Naive thymus-derived CD8-positive, alpha-beta T cell (primary cell): Measurements from ENCODE around the gene KIF1B. TPM values are rescaled to one million over a fixed set of nuclear protein-coding genes. Genes with fewer than 3 reads are reported as not detected.
A peak's percentile ranks its signal among the peaks of the same experiment; 100 is the strongest.
"Not testable (repeated sequence)": the region's sequence is repeated elsewhere in the genome, so short reads cannot be mapped to it uniquely, and the experiment has no call there.

Source experiments
- ATAC-seq, 2 donors: fragments of 150-1000 bp; cut with Tn5 transposase in 1 of 2; sonication (Bioruptor Pico), chemical (Tn5 transposase) in 1 of 2; 1 replicate in 1 of 2; 2 replicates in 1 of 2; pipeline ENCODE4 v1.10.0; 2021; ENCODE audit warnings: mild to moderate bottlenecking in 2 of 2, moderate library complexity in 2 of 2
- POLR2A ChIA-PET: fragments of 350-600 bp; sonication (Branson Sonifier 250); formaldehyde crosslinking; loops from one replicate; lab custom pipeline; 2021; ENCODE audit warnings: antibody characterized with exemption; lab: Charles Lee
- DNase-seq, 10 donors: peaks; one replicate each; pipeline versions ENCODE4 v3.0.0 to v3.0.0-alpha.2; 2020 to 2022
- H3K27ac Mint-ChIP-seq, 10 donors: one replicate each; pipeline ENCODE4 v1.8.0; 2020 to 2022; ENCODE audit warnings: mild to moderate bottlenecking in 10 of 10, mixed read lengths in 10 of 10, moderate library complexity in 4 of 10, inconsistent platforms in 1 of 10
- H3K27me3 Mint-ChIP-seq, 5 donors: one replicate each; pipeline ENCODE4 v1.8.0; 2021 to 2022; ENCODE audit warnings: mixed read lengths in 5 of 5
- H3K36me3 Mint-ChIP-seq, 3 donors: one replicate each; pipeline ENCODE4 v1.8.0; 2020 to 2022; ENCODE audit warnings: mixed read lengths in 3 of 3, mild to moderate bottlenecking in 2 of 3, inconsistent platforms in 1 of 3
- H3K4me1 Mint-ChIP-seq, 4 donors: one replicate each; pipeline ENCODE4 v1.8.0; 2021 to 2022; ENCODE audit warnings: mixed read lengths in 4 of 4
- H3K4me3 Mint-ChIP-seq, 10 donors: one replicate each; pipeline ENCODE4 v1.8.0; 2020 to 2022; ENCODE audit warnings: mild to moderate bottlenecking in 10 of 10, mixed read lengths in 10 of 10, moderate library complexity in 6 of 10, inconsistent platforms in 1 of 10
- H3K9me3 Mint-ChIP-seq, 9 donors: one replicate each; pipeline ENCODE4 v1.8.0; 2020 to 2022; ENCODE audit warnings: mixed read lengths in 9 of 9, mild to moderate bottlenecking in 3 of 9, inconsistent platforms in 1 of 9, moderate library complexity in 1 of 9
- polyA plus RNA-seq, 3 donors: library from polyadenylated mRNA; unstranded; fragments of 300-500 nt; fragmentation: Illumina TruSeq; gene quantifications; one replicate each; pipeline ENCODE4 v1.2.3, GENCODE V29; 2021
- total RNA-seq, 8 experiments: library from RNA in 2 of 8; stranded (reverse) in 2 of 8; gene quantifications; one replicate each; pipeline ENCODE4 v1.2.3 and lab custom pipeline; 2021 to 2026

The KIF1B gene
- total and polyA plus RNA-seq, 5 experiments from 2014 or later: 0.70 to 11.4 (median 2.1) TPM

GRCh38 chr1:10249808-10250457 lies 39.6 kb downstream of the KIF1B start:
- no peaks in the 10 kb centered on the region for H3K27me3 Mint-ChIP-seq
- DNase-seq (no peak), ATAC-seq (no peak)
- H3K4me1 Mint-ChIP-seq: peaks cover 0 to 1% (median 0%) of the 10 kb centered on the region in 4 donors
- POLR2A ChIA-PET: interaction anchor here (0.6 kb wide), 1 partner anchor 1149 kb away, joined by 3 read pairs; no protein-coding TSS in a partner anchor
- H3K4me3 Mint-ChIP-seq: no peak overlapping the region
- no peak overlapping the region for H3K27ac Mint-ChIP-seq
- peaks cover 0 to 2% (median 0%) of the 10 kb centered on the region in 3 donors for H3K36me3 Mint-ChIP-seq
- H3K9me3 Mint-ChIP-seq: no peaks in the 10 kb centered on the region

GRCh38 chr1:10250663-10251062 lies 40.3 kb downstream of the KIF1B start:
- ATAC-seq (no peak), DNase-seq (no peak)
- H3K4me3 Mint-ChIP-seq: no peak overlapping the region
- peaks cover 0 to 1% (median 0%) of the 10 kb centered on the region in 4 donors for H3K4me1 Mint-ChIP-seq
- no peaks in the 10 kb centered on the region for H3K9me3 Mint-ChIP-seq
- no peaks in the 10 kb centered on the region for H3K27me3 Mint-ChIP-seq
- peak overlapping the region in 2 of 10 donors; percentile 48 to 49 for H3K27ac Mint-ChIP-seq
- H3K36me3 Mint-ChIP-seq: peaks cover 0 to 2% (median 0%) of the 10 kb centered on the region in 3 donors
- POLR2A ChIA-PET: no interaction called here

- H3K4me1 Mint-ChIP-seq, H3K36me3 Mint-ChIP-seq, DNase-seq, H3K27ac Mint-ChIP-seq, ATAC-seq, POLR2A ChIA-PET, H3K9me3 Mint-ChIP-seq, H3K4me3 Mint-ChIP-seq, H3K27me3 Mint-ChIP-seq: not testable (repeated sequence)
These were observed 41.1 kb downstream of the KIF1B start for GRCh38 chr1:10251325-10252108.

GRCh38 chr1:10252508-10252907 lies 42.1 kb downstream of the KIF1B start:
- DNase-seq: no peak
- POLR2A ChIA-PET: no interaction called here
- no peaks in the 10 kb centered on the region for H3K9me3 Mint-ChIP-seq
- H3K27me3 Mint-ChIP-seq: no peaks in the 10 kb centered on the region
- ATAC-seq: no peak
- H3K27ac Mint-ChIP-seq: no peak overlapping the region
- H3K36me3 Mint-ChIP-seq: no peaks in the 10 kb centered on the region
- H3K4me3 Mint-ChIP-seq: no peak overlapping the region
- H3K4me1 Mint-ChIP-seq: peaks cover 0 to 1% (median 0%) of the 10 kb centered on the region in 4 donors

DNA sequence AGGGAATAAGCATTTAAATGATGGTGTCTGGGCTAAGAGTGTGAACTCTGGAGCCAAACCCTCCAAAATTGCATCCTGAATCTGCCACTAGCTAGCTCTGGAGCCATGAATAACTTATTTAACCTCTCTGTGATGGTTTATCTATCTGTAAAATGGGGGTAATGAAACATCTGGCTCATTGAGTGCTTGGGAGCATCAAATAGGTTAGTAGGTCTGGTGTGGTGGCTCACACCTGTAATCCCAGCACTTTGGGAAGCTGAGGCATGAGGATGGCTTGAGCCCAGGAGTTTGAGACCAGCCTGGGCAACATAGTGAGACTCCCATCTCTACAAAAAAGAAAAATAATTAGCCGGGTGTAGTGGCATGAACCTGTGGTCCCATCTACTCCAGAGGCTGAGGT lies 42.8 kb downstream of the KIF1B start:
- Mint-ChIP-seq H3K36me3 (no peaks in the 10 kb centered on the region), H3K4me1 (peaks cover 0 to 1% (median 0%) of the 10 kb centered on the region in 4 donors), H3K27ac (no peak overlapping the region), H3K4me3 (no peak overlapping the region), H3K27me3 (no peaks in the 10 kb centered on the region), H3K9me3 (no peaks in the 10 kb centered on the region)
- no peak for ATAC-seq
- no peak for DNase-seq
- POLR2A ChIA-PET: no interaction called here

DNA sequence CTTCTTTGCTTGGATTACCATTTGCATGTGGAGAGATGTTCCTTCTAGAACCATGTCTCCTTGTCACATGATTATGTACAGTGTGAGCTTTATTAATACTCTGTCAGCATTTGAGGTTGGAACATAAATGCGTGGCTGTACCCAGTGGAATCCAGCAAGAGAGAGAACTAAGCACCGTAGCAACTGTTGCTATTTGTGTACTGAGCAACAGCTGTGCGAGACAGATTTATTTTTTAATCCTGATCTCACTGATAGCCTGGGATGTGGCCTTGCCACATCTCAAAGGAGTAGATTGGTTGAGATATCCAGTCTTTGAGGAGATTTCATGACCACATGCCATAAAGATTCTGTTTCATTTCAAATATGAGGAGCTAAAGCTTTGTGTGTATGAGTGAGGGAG lies 43.4 kb downstream of the KIF1B start:
- H3K36me3 Mint-ChIP-seq: peaks cover 0 to 3% (median 3%) of the 10 kb centered on the region in 3 donors
- POLR2A ChIA-PET: no interaction called here
- no peak overlapping the region for H3K4me3 Mint-ChIP-seq
- no peak for ATAC-seq
- no peaks in the 10 kb centered on the region for H3K9me3 Mint-ChIP-seq
- H3K4me1 Mint-ChIP-seq: no peaks in the 10 kb centered on the region
- no peak for DNase-seq
- no peak overlapping the region for H3K27ac Mint-ChIP-seq
- H3K27me3 Mint-ChIP-seq: no peaks in the 10 kb centered on the region

DNA sequence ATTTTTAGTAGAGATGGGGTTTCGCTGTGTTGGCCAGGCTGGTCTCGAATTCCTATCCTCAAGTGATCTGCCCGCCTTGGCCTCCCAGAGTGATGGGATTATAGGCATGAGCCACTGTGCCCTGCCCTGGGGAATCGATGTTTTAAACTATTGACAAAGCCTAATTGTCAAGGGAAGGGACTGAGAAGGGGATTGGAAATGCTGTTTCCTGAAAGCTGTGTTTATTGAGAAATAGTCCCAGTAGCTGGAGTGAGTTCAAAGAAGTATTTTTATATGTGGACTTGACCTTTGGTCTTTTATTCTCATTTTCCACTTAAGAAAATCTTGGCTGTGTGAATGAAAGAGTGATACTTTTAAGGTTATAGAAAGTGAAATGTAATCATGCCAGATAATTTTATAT lies 47.5 kb downstream of the KIF1B start:
- ATAC-seq (no peak), DNase-seq (no peak)
- no peaks in the 10 kb centered on the region for H3K9me3 Mint-ChIP-seq
- no peaks in the 10 kb centered on the region for H3K27me3 Mint-ChIP-seq
- H3K4me3 Mint-ChIP-seq: no peak overlapping the region
- POLR2A ChIA-PET: no interaction called here
- H3K27ac Mint-ChIP-seq: no peak overlapping the region
- H3K4me1 Mint-ChIP-seq: no peaks in the 10 kb centered on the region
- peaks cover 0 to 15% (median 10%) of the 10 kb centered on the region in 3 donors for H3K36me3 Mint-ChIP-seq

DNA sequence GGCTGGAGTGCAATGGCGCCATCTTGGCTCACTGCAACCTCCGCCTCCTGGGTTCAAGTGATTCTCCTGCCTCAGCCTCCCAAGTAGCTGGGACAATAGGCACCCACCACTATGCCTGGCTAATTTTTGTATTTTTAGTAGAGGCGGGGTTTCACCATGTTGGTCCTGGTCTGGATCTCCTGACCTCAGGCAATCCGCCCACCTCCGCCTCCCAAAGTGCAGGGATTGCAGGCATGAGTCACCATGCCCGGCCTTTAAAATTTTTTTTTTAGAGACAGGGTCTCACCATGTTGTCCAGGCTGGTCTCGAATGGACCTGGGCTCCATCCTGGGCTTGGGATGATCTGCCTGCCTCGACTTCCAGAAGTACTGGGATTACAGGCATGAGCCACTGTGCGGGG lies 49.2 kb downstream of the KIF1B start:
- H3K4me3 Mint-ChIP-seq, H3K4me1 Mint-ChIP-seq, H3K27me3 Mint-ChIP-seq, H3K27ac Mint-ChIP-seq, H3K9me3 Mint-ChIP-seq, POLR2A ChIA-PET, ATAC-seq, DNase-seq: not testable (repeated sequence)
- peaks cover 0 to 26% (median 18%) of the 10 kb centered on the region in 3 donors for H3K36me3 Mint-ChIP-seq

DNA sequence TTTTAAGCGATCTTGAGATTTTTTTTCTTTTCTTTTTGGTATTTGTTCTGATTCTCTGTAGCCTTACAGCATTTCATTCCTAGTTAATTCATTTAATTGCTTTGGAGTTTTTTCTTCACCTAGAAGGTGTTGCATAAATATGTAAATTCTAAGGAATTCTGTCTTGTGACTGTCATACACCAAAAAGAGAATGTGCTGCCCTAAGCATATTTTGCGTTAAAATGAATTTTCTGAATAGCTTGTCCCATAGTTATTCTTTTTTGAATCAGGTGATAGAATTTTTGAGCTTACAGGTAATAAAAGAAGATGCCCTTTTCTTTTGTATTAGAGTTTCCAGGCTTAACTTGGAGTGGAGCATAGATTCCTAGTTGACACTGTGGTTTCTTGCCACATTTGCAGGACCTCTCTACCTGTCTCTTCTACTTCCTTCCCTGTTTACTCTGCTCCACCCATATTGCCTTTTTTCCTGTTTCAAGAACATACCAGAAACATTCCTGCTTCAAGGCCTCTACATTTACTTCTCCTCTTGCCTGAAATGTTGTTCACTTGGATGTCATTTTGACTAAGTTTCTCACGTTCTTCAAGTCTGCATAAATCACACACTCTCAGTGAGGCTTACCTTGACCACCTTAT lies 53.2 kb downstream of the KIF1B start:
- ATAC-seq: no peak

DNA sequence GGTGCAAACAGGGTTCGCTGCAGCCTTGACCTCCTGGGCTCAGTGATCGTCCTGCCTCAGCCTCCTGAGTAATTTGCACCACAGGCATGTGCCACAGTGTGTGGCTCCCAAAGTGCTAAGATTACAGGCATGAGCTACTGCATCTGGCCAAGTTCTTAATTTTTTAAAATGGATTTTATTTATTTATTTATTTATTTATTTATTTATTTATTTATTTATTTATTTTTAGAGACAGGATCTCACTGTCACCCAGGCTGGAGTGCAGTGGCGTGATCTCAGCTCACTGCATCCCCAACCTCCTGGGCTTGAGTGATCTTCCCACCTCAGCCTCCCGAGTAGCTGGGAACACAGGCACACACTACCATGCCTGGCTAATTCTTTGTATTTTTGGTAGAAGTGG lies 54.7 kb downstream of the KIF1B start:
- H3K27me3 Mint-ChIP-seq: no peaks in the 10 kb centered on the region
- POLR2A ChIA-PET: no interaction called here
- H3K4me3 Mint-ChIP-seq: no peak overlapping the region
- no peak overlapping the region for H3K27ac Mint-ChIP-seq
- peaks cover 0 to 2% (median 0%) of the 10 kb centered on the region in 4 donors for H3K4me1 Mint-ChIP-seq
- DNase-seq: no peak
- H3K9me3 Mint-ChIP-seq: no peaks in the 10 kb centered on the region
- H3K36me3 Mint-ChIP-seq: peaks cover 0 to 28% (median 15%) of the 10 kb centered on the region in 3 donors
- no peak for ATAC-seq

More for the DNA sequence above, 53.2 kb downstream of the KIF1B start:
- H3K36me3 Mint-ChIP-seq: peaks cover 0 to 32% (median 17%) of the 10 kb centered on the region in 3 donors
- H3K4me1 Mint-ChIP-seq: peaks cover 0 to 2% (median 0%) of the 10 kb centered on the region in 4 donors
- H3K9me3 Mint-ChIP-seq: no peaks in the 10 kb centered on the region
- no peak overlapping the region for H3K27ac Mint-ChIP-seq
- no peaks in the 10 kb centered on the region for H3K27me3 Mint-ChIP-seq
- no peak for DNase-seq
- H3K4me3 Mint-ChIP-seq: no peak overlapping the region
- POLR2A ChIA-PET: no interaction called here

- Mint-ChIP-seq H3K9me3 (no peaks in the 10 kb centered on the region), H3K4me1 (peaks cover 0 to 2% (median under 1%) of the 10 kb centered on the region in 4 donors), H3K36me3 (peaks cover 0 to 28% (median 15%) of the 10 kb centered on the region in 3 donors), H3K27ac (peak overlapping the region in 1 of 10 donors; percentile 15), H3K27me3 (no peaks in the 10 kb centered on the region), H3K4me3 (no peak overlapping the region)
- POLR2A ChIA-PET: interaction anchor here (0.6 kb wide), 1 partner anchor 268 kb away, joined by 3 read pairs; no protein-coding TSS in a partner anchor
- ATAC-seq (no peak), DNase-seq (no peak)
These were observed 55.5 kb downstream of the KIF1B start for GRCh38 chr1:10265900-10266299.

DNA sequence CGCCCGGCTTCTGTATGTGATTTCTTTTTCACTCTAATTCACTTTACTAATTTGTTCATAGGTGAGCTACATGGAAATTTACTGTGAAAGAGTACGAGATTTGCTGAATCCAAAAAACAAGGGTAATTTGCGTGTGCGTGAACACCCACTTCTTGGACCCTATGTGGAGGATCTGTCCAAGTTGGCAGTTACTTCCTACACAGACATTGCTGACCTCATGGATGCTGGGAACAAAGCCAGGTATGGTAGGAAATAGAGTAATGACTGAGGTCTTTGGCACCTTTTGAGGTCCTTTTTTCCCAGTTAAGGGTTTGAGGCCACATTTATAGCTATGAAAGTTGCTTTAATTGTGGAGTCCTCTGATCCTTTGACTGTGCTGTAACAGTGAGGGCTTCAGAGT lies 56.9 kb downstream of the KIF1B start:
- Mint-ChIP-seq H3K27ac (peak overlapping the region in 1 of 10 donors; percentile 62), H3K4me1 (peaks cover 0 to 3% (median 2%) of the 10 kb centered on the region in 4 donors), H3K27me3 (no peaks in the 10 kb centered on the region), H3K4me3 (no peak overlapping the region), H3K36me3 (peaks cover 0 to 21% (median 11%) of the 10 kb centered on the region in 3 donors), H3K9me3 (no peaks in the 10 kb centered on the region)
- POLR2A ChIA-PET: no interaction called here
- ATAC-seq (no peak), DNase-seq (no peak)

DNA sequence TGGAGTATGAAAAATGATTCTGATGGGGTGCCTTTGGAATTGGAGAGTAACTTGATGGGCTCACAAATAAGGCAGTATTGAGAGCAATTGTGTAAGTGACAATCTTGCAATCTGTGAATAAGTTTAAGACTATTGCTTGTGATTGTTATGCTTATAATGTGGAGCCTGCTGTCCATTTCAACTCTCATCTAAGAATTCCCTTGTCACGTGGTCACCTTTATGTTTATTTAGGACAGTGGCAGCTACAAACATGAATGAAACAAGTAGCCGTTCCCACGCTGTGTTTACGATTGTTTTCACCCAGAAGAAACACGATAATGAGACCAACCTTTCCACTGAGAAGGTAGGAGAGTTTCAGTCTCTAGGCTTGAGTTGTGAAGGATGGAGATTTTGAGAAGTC lies 57.6 kb downstream of the KIF1B start:
- ATAC-seq: no peak
- H3K4me1 Mint-ChIP-seq: peaks cover 0 to 3% (median 2%) of the 10 kb centered on the region in 4 donors
- H3K4me3 Mint-ChIP-seq: no peak overlapping the region

More for the DNA sequence above, 57.6 kb downstream of the KIF1B start:
- POLR2A ChIA-PET: interaction anchor here (0.6 kb wide), 1 partner anchor 51 kb away, joined by 5 read pairs; no protein-coding TSS in a partner anchor
- no peak for DNase-seq
- peaks cover 0 to 19% (median 7%) of the 10 kb centered on the region in 3 donors for H3K36me3 Mint-ChIP-seq
- no peaks in the 10 kb centered on the region for H3K9me3 Mint-ChIP-seq
- H3K27me3 Mint-ChIP-seq: no peaks in the 10 kb centered on the region
- no peak overlapping the region for H3K27ac Mint-ChIP-seq
